HG03025 (cell line): ENCODE measurements around the gene EEFSEC.

Experiments
- ATAC-seq: cut with Tn5 transposase; IDR thresholded peaks from one replicate; pipeline ENCODE4 v1.9.1; 2021; ENCODE audit warnings: mild to moderate bottlenecking, moderate library complexity; ENCODE audit not compliant: unreplicated experiment, low FRiP score

EEFSEC gene

GRCh38 chr3:128310286-128311058, 157.2 kb downstream of the EEFSEC start:
- ATAC-seq: no peak

- ATAC-seq: no peak
Measured at GRCh38 chr3:128311441-128311844, 158.2 kb downstream of the EEFSEC start.

- no peak for ATAC-seq
Measured at GRCh38 chr3:128312271-128312670, 159.0 kb downstream of the EEFSEC start.

- ATAC-seq: no peak
Measured at GRCh38 chr3:128313071-128313725, 159.9 kb downstream of the EEFSEC start.

GRCh38 chr3:128313935-128314334, 160.7 kb downstream of the EEFSEC start:
- no peak for ATAC-seq

- no peak for ATAC-seq
Measured at GRCh38 chr3:128315313-128315712, 162.0 kb downstream of the EEFSEC start.

- ATAC-seq: no peak
Measured at GRCh38 chr3:128316481-128316891, 163.2 kb downstream of the EEFSEC start.

- no peak for ATAC-seq
Measured at GRCh38 chr3:128317101-128317697, 163.9 kb downstream of the EEFSEC start.

- no peak for ATAC-seq
Measured at GRCh38 chr3:128317698-128318231, 164.5 kb downstream of the EEFSEC start.

- ATAC-seq: no peak
Measured at GRCh38 chr3:128318275-128318941, 165.1 kb downstream of the EEFSEC start.

GRCh38 chr3:128319107-128319506, 165.8 kb downstream of the EEFSEC start:
- ATAC-seq: no peak

GRCh38 chr3:128319741-128320141, 166.5 kb downstream of the EEFSEC start:
- no peak for ATAC-seq

- no peak for ATAC-seq
Measured at GRCh38 chr3:128320551-128321340, 167.5 kb downstream of the EEFSEC start.

GRCh38 chr3:128321418-128321817, 168.1 kb downstream of the EEFSEC start:
- no peak for ATAC-seq

GRCh38 chr3:128322030-128323022, 169.0 kb downstream of the EEFSEC start:
- no peak for ATAC-seq

- ATAC-seq: no peak
Measured at GRCh38 chr3:128323206-128324081, 170.2 kb downstream of the EEFSEC start.

GRCh38 chr3:128324911-128325592, 171.8 kb downstream of the EEFSEC start:
- no peak for ATAC-seq
